ENCODE data around the gene SHOC2.
"Not testable (repeated sequence)": the region's sequence is repeated elsewhere in the genome, so short reads cannot be mapped to it uniquely, and the experiment has no call there.

SHOC2 gene

DNA sequence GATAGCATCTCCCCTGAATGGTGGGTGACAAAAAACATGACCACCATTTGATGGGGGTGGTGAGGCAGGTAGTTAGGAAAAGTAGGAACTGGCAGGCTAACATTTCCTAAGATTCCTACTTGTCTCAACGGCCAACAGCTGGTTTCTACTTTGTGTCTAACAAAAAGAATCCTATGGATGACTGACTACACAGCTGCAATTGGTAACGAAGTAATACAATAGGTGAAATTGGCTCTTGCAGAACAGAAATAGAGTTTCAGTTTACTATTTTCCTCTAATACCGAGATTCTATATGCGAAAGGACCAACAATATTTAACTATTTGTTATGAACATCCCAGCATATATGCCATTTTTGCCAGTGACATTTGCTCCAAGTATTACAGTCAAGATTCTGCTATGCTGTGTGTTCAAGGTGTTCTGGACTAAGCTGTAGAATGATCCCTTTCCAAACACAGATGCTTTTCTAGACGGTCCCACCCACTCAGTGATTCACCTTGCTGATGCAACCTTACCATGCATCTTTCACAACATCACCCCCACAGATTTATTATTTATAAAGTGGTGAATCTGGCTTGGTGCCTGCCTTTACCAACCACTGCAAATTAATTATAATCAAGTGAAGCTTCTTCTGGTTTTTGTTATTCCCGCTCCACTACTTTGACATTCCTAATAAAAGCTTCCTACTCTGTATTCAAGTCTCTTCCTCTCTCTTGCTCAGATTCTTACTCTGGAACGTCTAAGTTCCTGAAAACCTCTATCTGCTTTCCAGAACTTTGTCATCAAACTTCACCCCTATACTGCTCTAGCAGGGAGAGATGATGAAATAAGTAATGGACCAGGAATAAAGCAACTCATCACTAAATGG, 17.2 kb upstream of the SHOC2 start:
- no peak for DNase-seq (ENCODE audit: low spot score)

DNA sequence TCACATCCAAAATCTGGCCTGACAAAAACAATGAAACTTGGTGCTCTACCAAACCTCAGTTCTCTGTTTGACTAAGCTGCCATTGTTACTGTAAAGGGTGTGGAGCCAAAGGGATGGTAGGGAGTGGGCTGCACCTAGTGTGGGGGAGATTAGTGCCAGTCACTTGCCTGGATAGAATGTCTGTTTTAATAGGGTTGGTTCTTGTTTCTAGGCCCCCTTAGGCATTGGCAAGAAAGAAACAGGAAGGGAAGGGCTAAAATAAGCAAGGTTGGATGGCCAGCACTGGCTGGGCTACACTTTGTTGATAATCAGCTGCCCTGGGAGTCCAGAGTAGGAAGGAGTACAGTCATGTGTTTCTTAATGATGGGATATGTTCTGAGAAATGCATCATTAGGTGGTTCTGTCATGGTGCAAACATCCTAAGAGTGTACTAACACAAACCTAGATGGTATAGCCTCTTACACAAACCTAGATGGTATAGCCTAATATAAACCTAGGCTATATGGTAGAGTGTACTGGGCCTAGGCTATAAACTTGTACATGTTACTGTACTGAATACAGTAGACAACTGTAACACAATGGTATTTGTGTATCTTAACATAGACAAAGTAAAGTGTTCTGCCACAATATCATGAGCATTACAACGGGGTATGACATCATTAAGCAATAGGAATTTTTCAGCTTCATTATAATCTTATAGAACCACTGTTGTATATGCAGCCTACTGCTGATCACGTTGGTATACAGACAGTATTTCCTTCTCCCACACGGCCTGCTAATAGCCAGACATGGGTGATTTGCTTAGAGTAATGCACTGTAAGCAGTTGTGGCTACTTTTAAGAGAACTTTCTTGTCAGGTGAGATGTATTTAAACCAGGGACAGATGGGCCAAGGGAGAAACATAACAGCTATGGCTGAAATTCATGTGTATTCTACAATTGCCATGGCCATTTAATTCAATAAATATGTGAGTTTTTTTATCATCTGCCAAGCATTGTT, 15.8 kb upstream of the SHOC2 start:
- DNase-seq (ENCODE audit: low spot score) = no peak

DNA sequence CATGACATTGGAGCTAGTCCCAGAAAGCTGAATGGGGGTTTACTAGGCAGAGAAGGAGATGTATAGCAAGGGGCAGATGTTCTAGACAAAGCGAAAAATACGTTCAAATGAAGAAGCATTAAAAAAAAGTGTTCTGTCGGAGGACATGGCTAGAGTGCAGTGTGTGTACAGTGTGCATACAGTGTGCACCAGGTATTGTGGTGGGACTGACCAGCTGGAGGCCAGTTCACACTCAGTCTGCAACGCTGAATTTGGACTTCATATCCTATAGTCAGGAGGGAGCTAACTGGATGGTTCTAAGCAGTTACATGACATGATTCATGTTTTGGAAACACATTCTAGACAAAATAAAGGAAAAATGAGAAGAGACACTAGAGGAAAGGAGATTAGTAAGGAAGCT, 9.3 kb upstream of the SHOC2 start:
- no peak for DNase-seq (ENCODE audit: low spot score)

DNA sequence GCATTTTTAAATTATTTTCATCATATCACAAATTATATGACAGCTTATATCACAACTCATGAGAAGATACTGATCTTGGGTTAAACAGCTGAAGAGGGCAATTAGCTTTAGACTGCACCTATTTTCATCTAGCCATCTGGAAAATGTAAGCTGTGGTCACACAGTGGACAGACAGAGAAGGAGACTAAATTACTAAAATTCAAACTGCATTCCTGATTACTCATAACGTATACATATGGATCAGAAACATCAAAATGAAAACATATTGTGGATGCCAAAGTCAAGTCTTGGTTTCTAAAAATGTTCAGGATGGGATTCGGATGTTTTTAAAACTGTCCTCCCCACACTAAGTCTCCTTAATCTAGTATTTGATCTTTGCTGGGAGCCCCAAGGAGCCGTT, 7.0 kb upstream of the SHOC2 start:
- DNase-seq (ENCODE audit: low spot score) = no peak

DNA sequence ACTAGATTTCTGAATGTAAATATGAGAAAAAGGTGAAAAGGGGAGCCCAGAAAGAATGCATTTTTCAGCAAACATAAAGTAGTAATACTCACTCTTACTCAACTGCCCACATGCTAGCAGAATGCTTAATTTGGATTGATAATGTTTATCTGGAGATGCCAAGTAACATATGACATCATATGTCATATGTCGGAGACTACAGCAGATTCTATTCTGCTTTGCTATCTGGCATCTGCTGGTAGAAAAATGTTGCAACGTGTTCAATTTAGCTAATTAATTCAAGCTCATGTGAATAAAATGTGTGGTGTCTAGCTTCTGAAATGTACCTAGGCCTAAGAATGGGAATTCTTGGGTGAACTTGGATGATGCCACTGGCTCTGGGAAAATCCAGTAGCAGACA, 5.0 kb upstream of the SHOC2 start:
- no peak for DNase-seq (ENCODE audit: low spot score)

DNA sequence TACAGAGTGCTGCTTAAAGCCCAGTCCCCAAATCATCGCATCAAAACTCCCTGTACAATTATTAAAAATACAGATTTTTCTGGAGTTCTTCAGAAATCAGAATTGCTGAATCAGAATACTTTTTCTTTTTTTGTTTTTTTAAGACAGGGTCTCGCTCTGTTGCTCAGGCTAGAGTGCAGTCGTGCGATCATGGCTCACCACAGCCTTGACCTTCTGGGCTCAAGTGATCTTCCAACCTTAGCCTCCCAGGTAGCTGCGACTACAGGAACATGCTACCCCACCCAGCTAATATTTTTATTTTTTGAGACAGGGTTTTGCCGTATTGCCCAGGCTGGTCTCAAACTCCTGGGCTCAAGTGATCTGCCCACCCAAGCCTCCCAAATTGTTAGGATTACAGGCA, 4.4 kb upstream of the SHOC2 start:
- no peak for DNase-seq (ENCODE audit: low spot score)

DNA sequence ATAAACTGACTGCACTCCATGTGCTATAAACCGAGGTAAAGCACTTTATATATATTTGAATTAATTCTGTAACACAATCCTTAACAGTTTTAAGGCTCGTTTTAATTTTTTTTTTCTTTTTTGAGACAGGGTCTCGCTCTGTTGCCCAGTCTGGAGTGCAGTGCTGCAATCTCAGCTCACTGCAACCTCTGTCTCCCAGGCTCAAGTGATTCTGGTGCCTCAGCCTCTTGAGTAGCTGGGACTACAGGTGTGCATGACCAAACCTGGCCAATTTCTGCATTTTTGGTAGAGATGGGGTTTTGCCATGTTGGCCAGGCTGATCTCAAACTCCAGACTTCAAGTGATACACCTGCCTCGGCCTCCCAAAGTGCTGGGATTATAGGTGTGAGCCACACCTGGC, 3.8 kb upstream of the SHOC2 start:
- DNase-seq (ENCODE audit: low spot score) = not testable (repeated sequence)

DNA sequence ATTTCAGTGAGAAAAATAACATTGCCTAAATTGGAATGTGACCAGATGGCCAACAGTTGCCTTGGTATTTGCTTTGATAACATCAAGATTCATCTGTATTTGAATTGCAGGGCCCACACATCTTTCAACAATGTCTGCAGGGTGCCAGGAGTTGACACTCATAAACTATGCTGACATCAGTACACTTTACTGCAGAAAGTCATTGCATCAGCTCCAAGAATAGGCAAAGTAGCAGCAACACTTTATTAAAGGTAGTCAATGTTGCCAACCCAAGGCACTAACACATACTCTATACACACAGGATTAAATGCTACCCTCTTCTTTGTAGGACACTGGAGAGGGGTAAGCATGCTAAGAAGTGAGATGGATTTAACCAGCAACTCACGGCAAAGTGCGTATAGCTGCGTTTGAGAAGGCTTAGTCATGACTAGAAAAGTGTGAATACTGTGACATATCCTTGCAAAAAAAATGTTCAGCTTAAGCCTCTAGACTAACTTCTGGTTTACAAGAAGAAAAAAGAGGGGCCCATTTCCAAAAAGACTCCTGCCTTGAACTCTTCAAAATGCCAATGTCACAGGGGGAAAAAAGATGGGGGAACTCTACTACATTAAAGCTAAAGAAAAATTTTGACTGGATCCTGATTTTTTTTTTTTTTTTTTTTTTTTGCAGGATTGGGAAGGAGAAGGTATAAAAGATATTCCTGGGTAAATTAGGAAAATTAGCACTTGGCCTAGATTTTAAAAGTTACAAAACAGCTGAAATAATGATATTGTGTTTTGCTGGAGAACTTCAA, 2.7 kb upstream of the SHOC2 start:
- DNase-seq (ENCODE audit: low spot score) = no peak

DNA sequence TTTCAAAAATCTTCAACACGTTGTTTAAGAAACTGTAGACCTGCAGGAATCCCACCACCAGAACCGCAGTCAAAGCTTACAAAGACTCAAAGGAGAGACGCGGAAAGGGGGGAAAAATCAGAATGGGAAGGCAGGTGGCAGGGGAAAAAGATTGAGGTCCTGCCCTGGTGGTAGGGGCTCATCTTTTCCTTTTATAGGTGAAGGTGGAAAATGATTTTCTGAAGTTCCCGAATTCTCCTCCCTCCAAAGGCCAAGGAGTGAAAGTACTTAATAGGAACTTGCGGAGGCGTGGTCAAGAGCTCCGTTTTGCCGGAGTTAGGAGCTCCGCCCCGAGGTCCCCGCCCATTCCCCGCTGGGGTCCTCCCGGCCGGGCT, 1.1 kb upstream of the SHOC2 start:
- peak; percentile 79 for DNase-seq (ENCODE audit: low spot score)

DNA sequence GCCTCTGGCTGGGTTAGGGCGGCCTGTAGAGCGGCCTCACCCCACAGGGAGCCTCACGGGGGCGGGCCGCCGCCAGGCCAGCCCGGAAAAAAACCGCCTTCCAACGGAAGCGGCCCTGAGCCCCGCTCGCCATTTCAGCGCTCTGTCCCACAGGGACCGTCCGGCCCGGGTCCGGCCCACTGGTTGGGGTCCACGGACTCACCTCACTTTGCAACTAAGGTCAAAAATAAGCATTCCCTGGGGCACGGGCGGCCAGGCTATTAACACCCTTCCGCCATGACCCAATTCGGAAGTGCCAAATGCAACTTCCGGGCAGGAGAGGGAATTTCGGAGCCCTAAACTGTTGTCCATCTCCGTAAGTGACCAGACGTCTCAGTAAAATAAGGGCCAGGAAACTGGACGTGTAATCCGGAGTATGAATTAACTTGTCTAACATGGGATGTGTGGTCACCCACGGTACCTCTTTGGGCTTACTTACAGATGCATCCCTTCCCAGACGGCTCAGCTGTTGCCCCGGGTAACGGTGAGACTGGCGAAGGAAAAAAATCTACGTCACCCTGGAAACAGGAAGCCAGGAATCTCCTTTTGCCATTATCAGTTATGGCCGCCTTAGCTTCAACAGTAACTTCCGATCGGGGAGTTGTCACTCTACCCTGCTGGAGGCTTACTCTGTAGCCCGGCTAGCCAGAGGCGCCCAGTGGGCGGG, 608 bp upstream of the SHOC2 start, which contains the start of gene BBIP1:
Gene BBIP1 (minus strand): TSS at position 538 of the 706 bp plus-strand sequence. CDS start 1,023 bp downstream, outside the sequence.
- DNase-seq (ENCODE audit: low spot score) = no peak

DNA sequence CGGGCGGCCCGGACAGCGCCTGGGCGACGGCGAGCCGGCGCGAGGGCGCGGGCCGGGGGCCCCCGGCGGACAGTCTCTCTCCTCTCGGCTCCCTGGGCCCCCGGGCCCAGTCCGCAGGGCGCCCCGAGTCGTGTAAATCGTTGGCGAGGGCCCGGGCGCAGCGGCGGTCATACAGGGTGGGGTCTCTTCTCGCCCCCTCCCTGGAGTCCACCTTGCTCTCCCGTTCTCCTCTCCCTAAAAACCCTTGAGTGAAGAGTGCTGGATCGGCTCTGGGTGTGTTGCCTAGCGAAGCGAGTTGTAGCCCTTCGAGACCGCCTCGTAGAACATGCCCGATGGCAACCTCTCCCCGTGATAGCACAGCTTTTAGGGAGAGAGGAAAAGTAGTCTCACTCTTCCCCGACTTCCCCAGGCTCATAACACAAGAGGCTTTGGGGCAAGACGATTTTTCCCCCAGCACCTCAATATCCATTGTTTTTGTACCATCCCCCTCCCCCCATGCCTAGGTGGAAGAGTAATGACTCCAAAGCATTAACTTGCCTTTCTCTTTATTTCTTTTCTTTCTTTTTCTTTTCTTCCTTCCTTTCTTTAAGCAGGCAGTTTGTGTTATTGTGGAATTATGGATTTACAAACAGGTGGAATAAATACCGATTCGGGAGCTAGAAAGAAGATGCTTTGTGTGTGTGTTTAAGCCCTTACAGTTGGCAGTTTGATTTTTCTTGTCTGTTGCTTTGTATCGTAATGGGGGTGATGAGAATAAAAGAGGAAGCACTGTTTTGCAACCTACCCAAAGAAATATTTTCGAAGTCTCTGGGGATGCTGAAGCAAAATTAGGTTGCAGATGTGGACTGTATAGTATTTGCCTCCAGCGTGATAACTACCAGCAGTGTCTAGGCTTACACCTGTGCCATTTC, 822 bp downstream of the SHOC2 start:
- no peak for DNase-seq (ENCODE audit: low spot score)

DNA sequence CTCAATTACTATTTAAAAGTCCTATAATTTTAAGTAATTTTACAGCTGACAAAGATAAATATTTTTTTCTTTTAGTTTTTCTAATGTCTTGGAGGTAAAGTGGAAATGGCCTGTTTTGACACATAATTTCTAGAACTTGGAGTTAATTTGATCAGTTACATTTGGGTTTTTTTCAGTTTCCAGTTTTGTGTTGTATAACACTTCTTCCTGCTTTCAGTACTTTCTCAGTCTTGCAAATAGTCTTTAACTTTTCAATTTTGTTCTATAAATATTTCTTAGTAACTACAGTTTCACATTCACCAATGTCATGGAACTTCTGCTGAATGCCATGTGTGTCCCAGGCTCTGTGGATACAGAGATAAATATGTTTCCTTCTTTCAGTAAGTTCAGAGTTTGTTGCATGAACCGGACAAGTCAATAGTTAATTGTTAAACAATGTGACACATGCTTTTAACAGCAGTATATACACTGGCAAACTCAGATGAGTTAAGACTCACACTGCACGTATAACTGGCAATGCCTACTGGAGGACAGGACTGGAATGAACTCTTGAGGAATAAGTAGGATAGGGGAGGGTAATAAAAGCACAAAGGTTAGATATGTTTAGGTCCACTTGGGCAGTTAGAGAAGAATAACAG, 4.6 kb downstream of the SHOC2 start:
- DNase-seq (ENCODE audit: low spot score) = no peak

DNA sequence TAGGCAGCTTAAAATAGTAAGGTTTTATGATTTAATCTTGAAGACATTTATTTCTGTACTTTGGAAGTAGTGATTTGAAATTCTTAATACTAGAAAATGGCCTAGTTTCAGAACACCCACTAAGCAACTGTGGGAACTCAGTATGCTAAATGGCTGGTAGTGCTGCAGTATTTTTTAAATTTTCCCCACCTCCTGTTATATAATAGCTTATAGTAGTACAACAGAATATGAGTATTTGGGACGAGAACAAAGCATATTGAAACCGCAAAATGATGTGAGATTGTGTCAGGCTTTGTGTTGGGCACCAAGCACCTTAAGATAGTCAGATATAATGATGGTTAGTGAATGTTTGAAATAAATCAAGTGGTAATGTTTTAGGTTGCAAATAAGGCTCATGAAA, 8.1 kb downstream of the SHOC2 start:
- no peak for DNase-seq (ENCODE audit: low spot score)

DNA sequence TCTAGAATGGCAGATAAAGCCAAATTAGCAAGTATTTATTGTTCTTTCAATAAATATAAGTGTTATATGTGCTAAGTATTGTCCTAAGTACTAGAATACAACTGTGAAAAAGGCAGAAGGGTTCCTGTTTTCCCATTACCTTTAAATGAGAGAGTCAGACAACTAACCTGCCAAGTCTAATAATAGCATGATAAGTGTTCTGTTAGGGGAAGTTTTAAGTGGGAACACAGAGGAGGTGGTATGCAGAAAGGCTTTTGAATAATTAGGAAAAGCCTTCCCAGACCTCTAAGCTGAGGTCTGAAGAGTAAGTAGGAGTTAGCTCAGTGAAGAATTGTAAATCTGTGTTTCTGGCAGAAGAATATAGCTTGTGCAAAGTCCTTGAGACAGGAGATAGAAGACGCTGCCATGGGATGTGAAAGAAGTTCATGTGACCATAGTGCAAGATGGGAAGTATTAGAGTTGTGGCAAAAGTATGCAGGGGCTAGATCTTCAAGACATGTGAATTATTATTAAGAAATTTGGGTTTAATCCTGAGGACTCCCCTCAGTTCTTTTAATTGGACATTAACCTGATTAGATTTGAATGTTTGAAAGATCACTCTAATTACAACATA, 12.5 kb downstream of the SHOC2 start:
- DNase-seq (ENCODE audit: low spot score) = no peak

DNA sequence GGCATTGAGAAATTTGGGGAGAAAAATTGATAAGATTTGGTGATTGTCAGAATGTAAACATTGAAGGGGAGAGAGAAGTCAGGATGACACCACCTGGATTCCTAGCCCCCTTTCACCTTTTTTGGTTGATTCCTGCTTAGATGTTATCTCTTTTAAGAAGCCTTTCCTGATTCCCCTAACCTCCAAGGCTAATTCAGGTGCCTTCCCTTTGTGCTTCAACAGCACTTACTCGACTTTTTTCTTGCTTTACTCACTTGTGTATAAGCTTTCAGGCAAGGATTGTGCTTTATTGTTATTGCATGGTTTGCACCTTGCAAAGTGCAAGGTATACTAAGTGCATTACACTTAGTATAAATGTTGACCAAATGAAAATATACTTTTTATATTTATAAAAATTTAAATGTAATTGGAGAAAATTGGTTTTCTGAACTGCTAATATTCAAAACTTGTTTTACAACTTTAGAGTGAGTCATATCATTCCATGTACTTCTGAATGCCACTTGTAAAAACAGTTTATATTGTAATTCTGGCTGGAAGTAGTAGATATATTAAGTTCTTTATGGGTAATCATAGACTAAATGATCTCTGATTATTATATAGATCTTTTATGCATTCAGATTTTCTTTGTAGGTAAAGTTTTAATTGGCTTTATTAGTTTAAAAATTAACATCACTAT, 13.2 kb downstream of the SHOC2 start:
- DNase-seq (ENCODE audit: low spot score) = no peak

DNA sequence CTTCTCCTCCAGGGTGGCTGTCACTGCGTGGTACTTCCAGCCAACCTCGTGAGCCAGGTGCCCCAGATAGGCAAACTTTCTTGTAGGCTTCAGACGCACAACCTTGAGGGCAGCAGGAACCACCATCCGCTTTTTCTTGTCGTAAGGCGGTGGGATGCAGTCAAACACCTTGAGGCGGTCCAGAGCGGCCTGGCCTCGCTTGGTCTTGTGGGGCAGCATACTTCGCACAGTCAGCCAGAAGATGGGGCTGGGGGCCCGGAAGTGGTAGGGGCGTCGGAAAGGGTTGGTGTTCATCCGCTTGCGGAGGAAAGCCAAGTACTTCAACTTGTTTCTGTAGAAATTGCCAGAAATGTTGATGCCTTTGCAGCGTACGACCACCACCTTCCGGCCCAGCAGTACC, 17.4 kb downstream of the SHOC2 start:
- DNase-seq (ENCODE audit: low spot score) = no peak

DNA sequence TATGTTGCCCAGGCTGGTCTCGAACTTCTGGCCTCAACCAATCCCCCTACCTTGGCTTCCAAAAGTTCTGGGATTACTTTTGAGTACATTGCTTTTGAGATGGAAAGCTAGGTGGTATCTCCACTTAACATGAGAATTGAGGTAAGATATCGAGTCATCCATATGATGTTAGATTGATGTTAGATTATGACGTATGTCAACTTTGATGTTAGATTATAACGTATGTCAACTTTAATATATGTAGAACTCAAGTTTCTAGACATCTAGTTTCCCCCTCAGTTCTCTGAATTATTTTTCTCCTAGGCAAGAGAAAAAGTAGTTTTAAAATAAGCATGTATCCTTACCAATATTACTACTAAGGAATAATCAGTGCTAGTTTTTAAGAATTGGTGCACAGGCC, 20.0 kb downstream of the SHOC2 start:
- no peak for DNase-seq (ENCODE audit: low spot score)

DNA sequence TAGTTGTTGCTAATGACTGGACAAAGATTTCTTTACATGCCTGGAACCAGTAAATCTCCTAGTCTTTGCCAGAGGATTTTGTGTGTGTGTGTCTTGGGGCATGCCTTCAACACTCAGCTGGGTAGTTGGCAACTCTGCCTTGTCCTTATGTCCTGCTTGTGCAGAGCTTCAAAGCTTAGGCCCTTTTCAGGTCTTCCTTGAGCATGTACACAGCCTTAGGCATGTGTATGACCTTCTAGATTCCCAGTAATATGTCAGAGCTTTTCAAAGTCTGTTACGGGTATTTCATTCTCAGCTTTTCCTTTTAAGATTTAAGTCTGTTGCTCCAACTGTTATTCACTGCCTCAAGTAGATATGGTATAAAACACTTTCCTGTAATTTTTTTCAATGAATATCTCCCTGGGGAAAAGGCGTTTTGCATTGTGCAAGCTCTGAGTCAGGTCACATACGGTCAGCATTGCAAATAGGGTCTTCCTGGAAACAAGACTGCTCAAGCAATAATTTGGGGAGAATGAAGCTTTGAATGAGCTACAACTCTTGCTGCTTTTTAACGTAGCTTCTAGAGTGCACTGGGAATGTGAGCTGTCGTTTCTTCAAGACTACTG, 25.5 kb downstream of the SHOC2 start:
- no peak for DNase-seq (ENCODE audit: low spot score)

All from HuH-7 (cell line).